Heart left ventricle (tissue), 16 donors: ENCODE data around the gene C1orf167. TPM values are rescaled to one million over a fixed set of nuclear protein-coding genes. Genes with fewer than 3 reads are reported as not detected.

ENCODE experiments used
- ATAC-seq, 4 donors: fragments of 200-7000 bp; cut with Tn5 transposase; one replicate each; pipeline ENCODE4 v1.9.1; 2020 to 2022; ENCODE audit warnings: moderate library complexity in 4 of 4, mild to moderate bottlenecking in 3 of 4, moderate number of reproducible peaks in 1 of 4
- DNase-seq, 5 donors: peaks; one replicate each; pipeline ENCODE4 v3.0.0-alpha.2; 2020
- H3K27ac ChIP-seq, 12 donors: fragments of 200-600 bp; sonication (generic) in 4 of 12; one replicate each; pipeline versions ENCODE4 v1.5.0 to v1.8.0; 2016 to 2022; ENCODE audit warnings: mild to moderate bottlenecking in 2 of 12
- H3K27me3 ChIP-seq, 9 donors: fragments of 200-600 bp; sonication (generic) in 2 of 9; one replicate each; pipeline versions ENCODE4 v1.5.1 to v1.8.0; 2016 to 2022; ENCODE audit warnings: mild to moderate bottlenecking in 3 of 9
- H3K36me3 ChIP-seq, 9 donors: fragments of 200-600 bp; sonication (generic) in 2 of 9; one replicate each; pipeline versions ENCODE4 v1.5.0 to v1.8.0; 2018 to 2022; ENCODE audit warnings: mild to moderate bottlenecking in 2 of 9
- H3K4me1 ChIP-seq, 12 donors: fragments of 200-600 bp; sonication (generic) in 4 of 12; one replicate each; pipeline versions ENCODE4 v1.5.0 to v1.8.0; 2016 to 2022; ENCODE audit warnings: mild to moderate bottlenecking in 3 of 12
- H3K4me3 ChIP-seq, 12 donors: fragments of 200-600 bp; sonication (generic) in 4 of 12; one replicate each; pipeline versions ENCODE4 v1.5.0 to v1.8.0; 2017 to 2022; ENCODE audit warnings: mild to moderate bottlenecking in 9 of 12, moderate library complexity in 4 of 12
- H3K9me3 ChIP-seq, 12 donors: fragments of 200-600 bp; sonication (generic) in 4 of 12; one replicate each; pipeline versions ENCODE4 v1.5.0 to v1.8.0; 2016 to 2022; ENCODE audit warnings: mild to moderate bottlenecking in 1 of 12
- CTCF ChIP-seq, 12 donors: fragments of 200-600 bp; sonication (generic) in 4 of 12; IDR thresholded peaks; one replicate each; pipeline versions ENCODE4 v1.5.0 to v1.8.0; 2018 to 2022; ENCODE audit warnings: antibody characterized with exemption in 12 of 12, mild to moderate bottlenecking in 5 of 12
- POLR2A ChIP-seq, 2 donors: fragments of 450-650 bp; IDR thresholded peaks; one replicate each; pipeline ENCODE4 v1.6.1; 2017; ENCODE audit warnings: antibody characterized with exemption in 2 of 2, mild to moderate bottlenecking in 2 of 2, moderate library complexity in 2 of 2
- WGBS, 4 donors: extraction: QIAGEN DNeasy Blood & Tissue Kit in 2 of 4; methylation state at CpG; one replicate each; pipeline versions ENCODE4 v1.1.5 to v1.1.7; 2013 to 2018; 5-methylcytosine and 5-hydroxymethylcytosine counted together
- intact Hi-C, 10 donors: fragments of 100-400 bp; cut with DNase I; formaldehyde crosslinking; loops; one replicate each; pipeline versions ENCODE4 v1.11.1 to v1.14.2; 2022
- polyA plus RNA-seq, 2 donors: library from polyadenylated mRNA; stranded (reverse); fragments of 200-250 nt; gene quantifications; one replicate each; pipeline ENCODE4 v1.2.3, GENCODE V29; 2013
- total RNA-seq, 9 donors: library from RNA; depleted of rRNA in 2 of 9; stranded (reverse); fragments of >200 nt in 2 of 9; fragmentation: NEBNext Ultra II Directional in 3 of 9; extraction: Animal tissue kit (Norgen Biotek cat#: 25700) in 3 of 9; gene quantifications; one replicate each; pipeline versions ENCODE4 v1.1.0 to v1.2.4, GENCODE V29; 2016 to 2023
- donor health status: ischemic (EF 13 %, LVEDD 7.1; RV severe dilation, severe dysfunction).
- donor health status: healthy with polysubstance abuse.
- donor health status: DM: no; HTN: yes; CAD: no.
- donor health status: DM: no; HTN: no; CAD: no.
- donor health status: ischemic (EF 25% LVEDD 6.9; RV normal size, moderate dysfunction).
- donor health status: ischemic (EF 25% LVEDD 5.7; RV mildly dilated, moderate dysfunction).
- donor health status: healthy.
- donor health status: DM: yes; HTN: yes; CAD: no.
- donor health status: ischemic (EF 35%, LVEDD 5.7; RV mildly dilated, moderate dysfunction).
- donor health status: nonischemic (EF 11% LVEDD 7.7; RV severe dilation, severe dysfunction).
- donor health status: DM: yes; HTN: yes; CAD: no.
- donor health status: PGD.
- donor health status: ischemic (EF 29% LVEDD 5.4; RV normal size, mild dysfunction).
- donor health status: nonischemic (EF 23%, LVEDD 6.1; RV moderate dilation, normal function).

C1orf167 gene
- total and polyA plus RNA-seq, 11 donors: 1.5 to 7.6 (median 3.8) TPM

GRCh38 chr1:11789126-11790067 is 27.4 kb downstream of the C1orf167 start:
- Histone ChIP-seq H3K4me3 (no peak overlapping the region), H3K27ac (peak overlapping the region; percentile 85 to 99 (median 98)), H3K9me3 (no peaks in the 10 kb centered on the region), H3K4me1 (peaks cover 35 to 91% (median 82%) of the 10 kb centered on the region in 12 donors), H3K27me3 (no peaks in the 10 kb centered on the region), H3K36me3 (peaks cover 3 to 41% (median 24%) of the 10 kb centered on the region in 9 donors)
- TF ChIP-seq CTCF (IDR thresholded peaks at IDR 0.05) (no peak), POLR2A (IDR thresholded peaks at IDR 0.05) (no peak)
- intact Hi-C loops: loop anchor here in 4 of 10 donors (2.0 to 10.0 kb wide), 2 partner anchors 15 to 55 kb away; partner anchors contain the start of genes MTHFR (in 3 of the 4) and AGTRAP (in 1 of the 4)
- 45 to 50% (median 49%) methylated on average over 8 to 13 of the region's 13 CpGs for WGBS, 4 donors
- DNase-seq: peak in 2 of 5 donors; percentile 23 to 49
- ATAC-seq: no peak

- peak overlapping the region in 3 of 12 donors; percentile 8 to 19 (median 15) for H3K4me3 ChIP-seq
- peak overlapping the region; percentile 85 to 99 (median 98) for H3K27ac ChIP-seq
- intact Hi-C loops: loop anchor here in 3 of 10 donors (2.0 kb wide), 1 partner anchor 15 kb away; the partner anchor contains the start of gene MTHFR (in 3 of the 3)
- DNase-seq (peak in 3 of 5 donors; percentile 27 to 33 (median 31)), ATAC-seq (no peak)
- no peak for TF ChIP-seq CTCF (IDR thresholded peaks at IDR 0.05)
- TF ChIP-seq POLR2A (IDR thresholded peaks at IDR 0.05): no peak
- H3K27me3 ChIP-seq: no peaks in the 10 kb centered on the region
- WGBS, 4 donors: 45 to 55% (median 47%) methylated on average over 15 to 20 of the region's 20 CpGs
- H3K9me3 ChIP-seq: no peaks in the 10 kb centered on the region
- H3K4me1 ChIP-seq: peaks cover 35 to 91% (median 79%) of the 10 kb centered on the region in 12 donors
- peaks cover 3 to 50% (median 33%) of the 10 kb centered on the region in 9 donors for H3K36me3 ChIP-seq
Measured at GRCh38 chr1:11790101-11790879, 28.3 kb downstream of the C1orf167 start.

GRCh38 chr1:11790880-11791715 is 29.1 kb downstream of the C1orf167 start:
- Histone ChIP-seq H3K9me3 (no peaks in the 10 kb centered on the region), H3K4me3 (peak overlapping the region in 5 of 12 donors; percentile 5 to 28 (median 21)), H3K27ac (peak overlapping the region; percentile 85 to 99 (median 98)), H3K4me1 (peaks cover 37 to 91% (median 80%) of the 10 kb centered on the region in 12 donors), H3K36me3 (peaks cover 3 to 58% (median 39%) of the 10 kb centered on the region in 9 donors), H3K27me3 (no peaks in the 10 kb centered on the region)
- TF ChIP-seq POLR2A (IDR thresholded peaks at IDR 0.05): peak in 1 of 2 donors; percentile 64
- no peak for TF ChIP-seq CTCF (IDR thresholded peaks at IDR 0.05)
- intact Hi-C loops: loop anchor here in 4 of 10 donors (1.0 to 2.0 kb wide), 2 partner anchors 13 to 14 kb away; partner anchors contain the start of gene MTHFR (in 3 of the 4)
- DNase-seq (peak; percentile 89 to 97 (median 95)), ATAC-seq (peak; percentile 81 to 90 (median 84))
- 37 to 44% (median 42%) methylated on average over 18 to 19 of the region's 19 CpGs for WGBS, 4 donors
